Pons (tissue), 1 donor: ENCODE results near the gene DMD.

Experiments
- DNase-seq: peaks from one replicate; pipeline ENCODE4 v3.0.0-alpha.2; 2016; ENCODE audit warnings: low spot score

Gene DMD

GRCh38 chrX:31225819-31226218 is 1985.5 kb downstream of the DMD start:
- no peak for DNase-seq

- no peak for DNase-seq
Measured at GRCh38 chrX:31224381-31225012, 1986.9 kb downstream of the DMD start.

- no peak for DNase-seq
Measured at GRCh38 chrX:31223817-31224216, 1987.5 kb downstream of the DMD start.

GRCh38 chrX:31222946-31223345 is 1988.4 kb downstream of the DMD start:
- DNase-seq, result no peak

GRCh38 chrX:31219174-31219573 is 1992.2 kb downstream of the DMD start:
- no peak for DNase-seq

- no peak for DNase-seq
Measured at GRCh38 chrX:31217084-31217483, 1994.3 kb downstream of the DMD start.

GRCh38 chrX:31215277-31215815 is 1996.0 kb downstream of the DMD start:
- no peak for DNase-seq

- DNase-seq, result no peak
Measured at GRCh38 chrX:31213941-31214340, 1997.4 kb downstream of the DMD start.

- DNase-seq, result no peak
Measured at GRCh38 chrX:31212856-31213748, 1998.2 kb downstream of the DMD start.

GRCh38 chrX:31209005-31209628 is 2002.2 kb downstream of the DMD start:
- no peak for DNase-seq

GRCh38 chrX:31201503-31201902 is 2009.8 kb downstream of the DMD start:
- DNase-seq, result no peak

- no peak for DNase-seq
Measured at GRCh38 chrX:31200430-31200829, 2010.9 kb downstream of the DMD start.

GRCh38 chrX:31199840-31200114 is 2011.6 kb downstream of the DMD start:
- no peak for DNase-seq

GRCh38 chrX:31199056-31199839 is 2012.1 kb downstream of the DMD start:
- DNase-seq, result no peak

- no peak for DNase-seq
Measured at GRCh38 chrX:31190221-31190975, 2021.0 kb downstream of the DMD start.

GRCh38 chrX:31186693-31187338 is 2024.5 kb downstream of the DMD start:
- no peak for DNase-seq

- no peak for DNase-seq
Measured at GRCh38 chrX:31185884-31186283, 2025.5 kb downstream of the DMD start.

- no peak for DNase-seq
Measured at GRCh38 chrX:31181377-31182000, 2029.9 kb downstream of the DMD start.

GRCh38 chrX:31179203-31179602 is 2032.1 kb downstream of the DMD start:
- no peak for DNase-seq

- DNase-seq, result no peak
Measured at GRCh38 chrX:31178769-31179125, 2032.6 kb downstream of the DMD start.
